ENCODE measurements around the gene PRPF6. TPM values are rescaled to one million over a fixed set of nuclear protein-coding genes. Genes with fewer than 3 reads are reported as not detected.

The PRPF6 gene
- total and polyA plus RNA-seq, 2 donors (not counting 1 experiment from before 2014, with no cell fraction given): 31.7 to 82.9 TPM

DNA sequence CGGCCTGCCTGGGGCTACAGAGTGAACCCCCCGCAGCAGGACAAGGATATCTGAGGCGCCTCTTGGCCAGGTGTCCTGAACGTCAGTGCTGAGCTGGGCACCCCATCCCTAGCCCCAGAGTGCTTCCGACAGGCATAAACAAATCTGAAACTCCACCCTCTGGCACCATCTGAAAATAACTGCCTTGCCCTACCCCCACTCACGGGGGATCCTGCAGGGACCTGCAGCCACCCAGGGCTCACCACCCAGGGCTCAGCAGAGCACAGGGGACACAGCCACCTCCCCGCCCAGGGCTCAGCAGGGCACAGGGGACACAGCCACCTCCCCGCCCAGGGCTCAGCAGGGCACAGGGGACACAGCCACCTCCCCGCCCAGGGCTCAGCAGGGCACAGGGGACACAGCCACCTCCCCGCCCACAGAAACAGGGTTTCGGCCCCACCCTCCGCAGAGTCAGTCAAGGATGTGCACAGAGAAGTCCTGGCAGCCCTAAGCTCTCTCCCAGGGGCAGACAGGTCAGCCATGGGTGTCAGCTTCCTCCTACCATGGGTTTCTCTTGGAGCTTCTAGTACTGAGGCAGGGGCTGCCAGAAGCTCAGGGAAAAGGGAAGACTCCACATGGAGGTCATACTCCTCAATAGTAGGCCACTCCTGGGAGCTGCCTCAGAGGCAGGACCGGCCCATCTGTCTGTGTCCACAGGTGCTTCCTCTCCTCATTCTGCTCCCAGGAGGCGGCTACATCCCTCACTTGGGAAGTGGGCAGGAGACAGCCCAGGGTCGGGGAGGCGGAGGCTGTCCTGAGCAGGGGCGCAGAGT is 29.3 kb upstream of the PRPF6 start:
- Histone ChIP-seq H3K4me1 (ENCODE audit: control insufficient read depth in 2 of 2, insufficient read depth in 2 of 2, low read length in 2 of 2) (peaks cover 71 to 78% of the 10 kb centered on the region in 2 donors), H4K20me1 (ENCODE audit: control insufficient read depth, insufficient read depth, low read length, poor library complexity, severe bottlenecking) (peaks cover 91% of the 10 kb centered on the region), H3K27ac (ENCODE audit: low read length in 2 of 2) (peak overlapping the region in 1 of 2 donors; percentile 46), H3K9ac (ENCODE audit: low read length) (no peak overlapping the region), H3K36me3 (replicated peaks in 1 of 2; ENCODE audit: control extremely low read depth in 1 of 2, control insufficient read depth in 1 of 2, extremely low read depth in 1 of 2, insufficient read depth in 2 of 2, low read length in 1 of 2) (no peaks in the 10 kb centered on the region), H3K4me3 (ENCODE audit: control extremely low read depth in 1 of 5, extremely low read depth in 1 of 5, insufficient read depth in 1 of 5, low read depth in 2 of 5, low read length in 4 of 5) (no peak overlapping the region), H3K4me2 (replicated peaks; ENCODE audit: low read depth, low read length, poor library complexity, severe bottlenecking) (peak overlapping the region; percentile 58), H3K27me3 (replicated peaks in 1 of 4; ENCODE audit: control extremely low read depth in 1 of 4, control insufficient read depth in 3 of 4, insufficient read depth in 4 of 4, low read length in 3 of 4) (no peaks in the 10 kb centered on the region), H3K79me2 (ENCODE audit: control insufficient read depth, insufficient read depth, low read length) (peaks cover 96% of the 10 kb centered on the region), H2AFZ (ENCODE audit: insufficient read depth, low read depth, low read length, poor library complexity, severe bottlenecking) (no peak overlapping the region), H3K9me3 (ENCODE audit: control extremely low read depth in 1 of 3, control insufficient read depth in 2 of 3, insufficient read depth in 1 of 3, low read length in 2 of 3) (no peaks in the 10 kb centered on the region)
- ATAC-seq (ENCODE audit: low read depth) (no peak), DNase-seq (no peak)
- Mint-ChIP-seq H3K27me3 (no peaks in the 10 kb centered on the region), H3K4me1 (peaks cover 68% of the 10 kb centered on the region), H3K27ac (peak overlapping the region; percentile 83), H3K9me3 (ENCODE audit: insufficient read depth) (no peaks in the 10 kb centered on the region), H3K4me3 (peak overlapping the region; percentile 44)
- CTCF ChIA-PET: interaction anchor here (0.6 to 1.5 kb wide), 2 partner anchors 22 to 108 kb away, joined by 3 to 5 read pairs; no protein-coding TSS in a partner anchor
- intact Hi-C loops (cut with micrococcal nuclease): no loop called here
- TF ChIP-seq, protein P1, sequence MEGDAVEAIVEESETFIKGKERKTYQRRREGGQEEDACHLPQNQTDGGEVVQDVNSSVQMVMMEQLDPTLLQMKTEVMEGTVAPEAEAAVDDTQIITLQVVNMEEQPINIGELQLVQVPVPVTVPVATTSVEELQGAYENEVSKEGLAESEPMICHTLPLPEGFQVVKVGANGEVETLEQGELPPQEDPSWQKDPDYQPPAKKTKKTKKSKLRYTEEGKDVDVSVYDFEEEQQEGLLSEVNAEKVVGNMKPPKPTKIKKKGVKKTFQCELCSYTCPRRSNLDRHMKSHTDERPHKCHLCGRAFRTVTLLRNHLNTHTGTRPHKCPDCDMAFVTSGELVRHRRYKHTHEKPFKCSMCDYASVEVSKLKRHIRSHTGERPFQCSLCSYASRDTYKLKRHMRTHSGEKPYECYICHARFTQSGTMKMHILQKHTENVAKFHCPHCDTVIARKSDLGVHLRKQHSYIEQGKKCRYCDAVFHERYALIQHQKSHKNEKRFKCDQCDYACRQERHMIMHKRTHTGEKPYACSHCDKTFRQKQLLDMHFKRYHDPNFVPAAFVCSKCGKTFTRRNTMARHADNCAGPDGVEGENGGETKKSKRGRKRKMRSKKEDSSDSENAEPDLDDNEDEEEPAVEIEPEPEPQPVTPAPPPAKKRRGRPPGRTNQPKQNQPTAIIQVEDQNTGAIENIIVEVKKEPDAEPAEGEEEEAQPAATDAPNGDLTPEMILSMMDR (IDR thresholded peaks at IDR 0.05): no peak
- 77% methylated on average over 13 of the region's 17 CpGs for WGBS (ENCODE audit: insufficient coverage)
- POLR2A ChIA-PET: interaction anchor here (1.0 to 1.4 kb wide), 2 partner anchors 29 to 87 kb away, joined by 3 read pairs; partner anchors contain the start of gene TPD52L2

DNA sequence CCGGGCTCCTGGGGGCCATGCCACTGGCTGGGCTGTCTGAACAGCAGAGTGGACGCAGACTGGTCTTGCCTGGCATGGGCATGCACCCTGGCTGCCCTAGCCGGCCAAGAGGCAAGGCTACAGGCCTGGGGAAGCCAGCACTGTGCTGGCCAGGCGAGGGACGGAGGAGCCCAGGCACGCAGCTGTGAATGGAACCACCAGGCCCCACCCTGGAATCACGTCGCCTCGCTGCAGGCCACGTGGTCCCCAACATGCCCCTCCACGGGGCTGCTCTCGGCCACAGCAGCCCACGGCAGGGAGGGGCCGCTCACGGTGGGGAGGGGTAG is 28.8 kb upstream of the PRPF6 start:
- no peaks in the 10 kb centered on the region for H3K36me3 ChIP-seq (replicated peaks in 1 of 2; ENCODE audit: control extremely low read depth in 1 of 2, control insufficient read depth in 1 of 2, extremely low read depth in 1 of 2, insufficient read depth in 2 of 2, low read length in 1 of 2)
- no peak overlapping the region for H2AFZ ChIP-seq (ENCODE audit: insufficient read depth, low read depth, low read length, poor library complexity, severe bottlenecking)
- no peak for ATAC-seq (ENCODE audit: low read depth)
- ChIA-PET CTCF (interaction anchor here (1.5 kb wide), 1 partner anchor 22 kb away, joined by 5 read pairs; no protein-coding TSS in a partner anchor), POLR2A (interaction anchor here (1.0 to 1.4 kb wide), 2 partner anchors 28 to 88 kb away, joined by 3 read pairs; partner anchors contain the start of gene TPD52L2)
- no peak overlapping the region for H3K27ac Mint-ChIP-seq
- peaks cover 86% of the 10 kb centered on the region for H4K20me1 ChIP-seq (ENCODE audit: control insufficient read depth, insufficient read depth, low read length, poor library complexity, severe bottlenecking)
- H3K4me1 Mint-ChIP-seq: peaks cover 66% of the 10 kb centered on the region
- H3K4me1 ChIP-seq (ENCODE audit: control insufficient read depth in 2 of 2, insufficient read depth in 2 of 2, low read length in 2 of 2): peaks cover 72 to 79% of the 10 kb centered on the region in 2 donors
- H3K9ac ChIP-seq (ENCODE audit: low read length): no peak overlapping the region
- H3K4me3 Mint-ChIP-seq: no peak overlapping the region
- no peak for TF ChIP-seq EZH2 (IDR thresholded peaks at IDR 0.05; ENCODE audit: borderline replicate concordance, insufficient read depth, low read depth, low read length, poor library complexity, severe bottlenecking)
- TF ChIP-seq, protein P1 (IDR thresholded peaks at IDR 0.05): no peak
- H3K9me3 ChIP-seq (ENCODE audit: control extremely low read depth in 1 of 3, control insufficient read depth in 2 of 3, insufficient read depth in 1 of 3, low read length in 2 of 3): no peaks in the 10 kb centered on the region
- H3K27me3 ChIP-seq (replicated peaks in 1 of 4; ENCODE audit: control extremely low read depth in 1 of 4, control insufficient read depth in 3 of 4, insufficient read depth in 4 of 4, low read length in 3 of 4): no peaks in the 10 kb centered on the region
- intact Hi-C loops (cut with micrococcal nuclease): no loop called here
- no peak for DNase-seq
- H3K27me3 Mint-ChIP-seq: no peaks in the 10 kb centered on the region
- no peak overlapping the region for H3K4me3 ChIP-seq (ENCODE audit: control extremely low read depth in 1 of 5, extremely low read depth in 1 of 5, insufficient read depth in 1 of 5, low read depth in 2 of 5, low read length in 4 of 5)
- H3K27ac ChIP-seq (ENCODE audit: low read length in 2 of 2): peak overlapping the region in 1 of 2 donors; percentile 46
- 93% methylated on average over 15 of the region's 15 CpGs for WGBS (ENCODE audit: insufficient coverage)
- peak overlapping the region; percentile 58 for H3K4me2 ChIP-seq (replicated peaks; ENCODE audit: low read depth, low read length, poor library complexity, severe bottlenecking)
- peaks cover 90% of the 10 kb centered on the region for H3K79me2 ChIP-seq (ENCODE audit: control insufficient read depth, insufficient read depth, low read length)
- H3K9me3 Mint-ChIP-seq (ENCODE audit: insufficient read depth): no peaks in the 10 kb centered on the region
